H1 (cell line): ENCODE data around the gene LRRC49. TPM values are rescaled to one million over a fixed set of nuclear protein-coding genes. Genes with fewer than 3 reads are reported as not detected.

Source experiments
- CTCF ChIA-PET: fragments of 300-600 bp; sonication (Branson Sonifier 250); formaldehyde crosslinking; loops from one replicate; lab custom pipeline; 2021; ENCODE audit not compliant: partially characterized antibody; lab: Charles Lee
- POLR2A ChIA-PET: fragments of 300-600 bp; sonication (Branson Sonifier 250); formaldehyde crosslinking; loops from one replicate; lab custom pipeline; 2021; ENCODE audit warnings: inconsistent platforms; ENCODE audit not compliant: partially characterized antibody; lab: Charles Lee
- DNase-seq, 2 experiments: peaks; one replicate each; pipeline versions ENCODE4 v3.0.0 to v3.0.0-alpha.2; 2010 to 2022; ENCODE audit warnings: low spot score in 2 of 2, low read depth in 1 of 2, mixed read lengths in 1 of 2
- FAIRE-seq: peaks from 2 replicates; lab custom pipeline; 2011; peaks lifted over from hg19 to GRCh38; lab: Jason Lieb, UNC
- H2AFZ ChIP-seq: 2 replicates; pipeline ENCODE4 v1.8.1; 2012; ENCODE audit warnings: low read length, inconsistent platforms
- H2AK5ac ChIP-seq: 2 replicates; pipeline ENCODE4 v1.6.1; 2013; ENCODE audit warnings: low read depth, low read length
- H2BK120ac ChIP-seq: replicated peaks from 2 replicates; pipeline ENCODE3; 2013; ENCODE audit warnings: low read depth, low read length, inconsistent platforms
- H2BK12ac ChIP-seq: 2 replicates; pipeline ENCODE4 v1.6.1; 2013; ENCODE audit warnings: low read depth, low read length
- H2BK15ac ChIP-seq: 2 replicates; pipeline ENCODE4 v1.6.1; 2013; ENCODE audit warnings: low read length
- H2BK20ac ChIP-seq: 2 replicates; pipeline ENCODE4 v1.6.1; 2013; ENCODE audit warnings: low read length
- H2BK5ac ChIP-seq: 2 replicates; pipeline ENCODE4 v1.6.1; 2013; ENCODE audit warnings: low read depth, low read length
- H3K14ac ChIP-seq: 2 replicates; pipeline ENCODE4 v1.6.1; 2013; ENCODE audit warnings: inconsistent platforms; ENCODE audit not compliant: insufficient read length
- H3K18ac ChIP-seq: 2 replicates; pipeline ENCODE4 v1.6.1; 2013; ENCODE audit warnings: low read length; ENCODE audit errors: extremely low read depth
- H3K23ac ChIP-seq: 2 replicates; pipeline ENCODE4 v1.6.1; 2013; ENCODE audit warnings: inconsistent platforms; ENCODE audit not compliant: insufficient read length
- H3K23me2 ChIP-seq: 2 replicates; pipeline ENCODE4 v1.6.1; 2013; ENCODE audit warnings: low read depth, low read length
- H3K27ac ChIP-seq: 2 replicates; pipeline ENCODE4 v1.6.1; 2011; ENCODE audit warnings: low read depth, low read length, inconsistent platforms
- H3K27me3 ChIP-seq, 4 experiments: replicated peaks in 1 of 4; 1 replicate in 1 of 4; 2 replicates in 3 of 4; pipeline versions ENCODE4 v1.6.1 to v1.8.1; 2011 to 2013; ENCODE audit warnings: low read length in 3 of 4, mild to moderate bottlenecking in 3 of 4, inconsistent platforms in 2 of 4, mixed read lengths in 2 of 4, moderate library complexity in 1 of 4; ENCODE audit not compliant: control insufficient read depth in 3 of 4, insufficient read depth in 3 of 4; ENCODE audit errors: extremely low read depth in 1 of 4
- H3K36me3 ChIP-seq, 4 experiments: 2 replicates each; pipeline versions ENCODE4 v1.6.1 to v1.8.1; 2011 to 2013; ENCODE audit warnings: mild to moderate bottlenecking in 4 of 4, low read length in 3 of 4, moderate library complexity in 2 of 4, control low read depth in 1 of 4, inconsistent platforms in 1 of 4; ENCODE audit not compliant: insufficient read depth in 4 of 4, control insufficient read depth in 2 of 4
- H3K4ac ChIP-seq: replicated peaks from 2 replicates; pipeline ENCODE3; 2013; ENCODE audit warnings: low read length, low read depth, mixed read lengths, inconsistent platforms; ENCODE audit not compliant: insufficient read length
- H3K4me1 ChIP-seq, 4 experiments: replicated peaks in 1 of 4; 1 replicate in 1 of 4; 2 replicates in 3 of 4; pipeline versions ENCODE4 v1.6.1 to v1.8.1; 2011 to 2013; ENCODE audit warnings: low read length in 3 of 4, inconsistent platforms in 2 of 4, mixed read lengths in 1 of 4; ENCODE audit not compliant: insufficient read depth in 4 of 4, control insufficient read depth in 3 of 4
- H3K4me2 ChIP-seq, 2 experiments: 2 replicates each; pipeline versions ENCODE4 v1.6.1 to v1.8.1; 2011 to 2013; ENCODE audit warnings: low read depth in 2 of 2, low read length in 2 of 2, control low read depth in 1 of 2, inconsistent platforms in 1 of 2, mild to moderate bottlenecking in 1 of 2; ENCODE audit not compliant: insufficient read depth in 1 of 2
- H3K4me3 ChIP-seq, 4 experiments: fragments of 200-600, 300-600 bp in 1 of 4; sonication (generic), shearing (Covaris generic), sonication (Bioruptor Twin) in 1 of 4; 2 replicates each; pipeline versions ENCODE4 v1.5.1 to v1.8.1; 2011 to 2016; ENCODE audit warnings: low read length in 4 of 4, low read depth in 3 of 4, control low read depth in 2 of 4, inconsistent platforms in 2 of 4, mild to moderate bottlenecking in 2 of 4, mixed read lengths in 1 of 4, moderate library complexity in 1 of 4; ENCODE audit not compliant: insufficient read depth in 2 of 4; ENCODE audit errors: extremely low read depth in 1 of 4
- H3K56ac ChIP-seq: replicated peaks from 2 replicates; pipeline ENCODE3; 2013; ENCODE audit warnings: low read depth, mild to moderate bottlenecking, mixed read lengths, low read length, inconsistent platforms; ENCODE audit not compliant: insufficient read length
- H3K79me1 ChIP-seq: 2 replicates; pipeline ENCODE4 v1.6.1; 2013; ENCODE audit warnings: low read depth, low read length, control low read depth
- H3K79me2 ChIP-seq, 2 experiments: 2 replicates each; pipeline versions ENCODE4 v1.6.1 to v1.8.1; 2012 to 2013; ENCODE audit warnings: low read length in 2 of 2, mild to moderate bottlenecking in 2 of 2, inconsistent platforms in 1 of 2; ENCODE audit not compliant: insufficient read depth in 2 of 2, control insufficient read depth in 1 of 2
- H3K9ac ChIP-seq, 4 experiments: replicated peaks in 1 of 4; 1 replicate in 1 of 4; 2 replicates in 3 of 4; pipeline versions ENCODE4 v1.6.1 to v1.8.1; 2011 to 2013; ENCODE audit warnings: low read depth in 3 of 4, low read length in 3 of 4, control low read depth in 2 of 4, mild to moderate bottlenecking in 2 of 4, moderate library complexity in 2 of 4, inconsistent platforms in 1 of 4; ENCODE audit errors: extremely low read depth in 1 of 4
- H3K9me3 ChIP-seq, 2 experiments: 2 replicates each; pipeline versions ENCODE4 v1.6.1 to v1.8.1; 2012 to 2013; ENCODE audit warnings: mild to moderate bottlenecking in 2 of 2, moderate library complexity in 2 of 2, control low read depth in 1 of 2, inconsistent platforms in 1 of 2, low read depth in 1 of 2, low read length in 1 of 2, mixed read lengths in 1 of 2; ENCODE audit not compliant: insufficient read depth in 2 of 2
- H4K20me1 ChIP-seq, 2 experiments: replicated peaks in 1 of 2; 2 replicates each; pipeline versions ENCODE3 to v1.8.1; 2011 to 2013; ENCODE audit warnings: inconsistent platforms in 2 of 2, low read length in 2 of 2, mild to moderate bottlenecking in 1 of 2; ENCODE audit not compliant: insufficient read depth in 2 of 2, control insufficient read depth in 1 of 2
- H4K5ac ChIP-seq: 2 replicates; pipeline ENCODE4 v1.6.1; 2013; ENCODE audit warnings: low read length, low read depth, mixed read lengths, inconsistent platforms; ENCODE audit not compliant: insufficient read length
- H4K8ac ChIP-seq: 2 replicates; pipeline ENCODE4 v1.8.0; 2013; ENCODE audit warnings: mild to moderate bottlenecking, moderate library complexity, low read length, inconsistent platforms; ENCODE audit not compliant: insufficient read depth; ENCODE audit errors: extremely low read depth
- H4K91ac ChIP-seq: replicated peaks from 2 replicates; pipeline ENCODE3; 2013; ENCODE audit warnings: low read length, mixed read lengths, inconsistent platforms; ENCODE audit not compliant: insufficient read length
- ASH2L ChIP-seq: fragments of 200-600, 300-600 bp; sonication (generic); IDR thresholded peaks from one replicate; pipeline ENCODE4 v1.7.1; 2017; ENCODE audit warnings: low read length
- BACH1 ChIP-seq: IDR thresholded peaks from 2 replicates; pipeline ENCODE4 v1.6.1; 2012; ENCODE audit warnings: low read length, improper control_type of control experiment
- GTF2F1 ChIP-seq: IDR thresholded peaks from 2 replicates; pipeline ENCODE4 v1.6.1; 2012; ENCODE audit warnings: low read depth, low read length, improper control_type of control experiment, borderline replicate concordance
- JUND ChIP-seq: IDR thresholded peaks from 2 replicates; pipeline ENCODE4 v1.6.1; 2011; ENCODE audit warnings: mild to moderate bottlenecking, improper control_type of control experiment, low read length
- NRF1 ChIP-seq: IDR thresholded peaks from 2 replicates; pipeline ENCODE4 v1.6.1; 2011; ENCODE audit warnings: mild to moderate bottlenecking, low read depth, low read length, improper control_type of control experiment
- PHF8 ChIP-seq: fragments of 200-600 bp; sonication (generic); conservative IDR thresholded peaks from 2 replicates; pipeline ENCODE4 v1.7.1; 2012; ENCODE audit warnings: low read depth, mild to moderate bottlenecking, inconsistent platforms, low read length, moderate library complexity
- SP2 ChIP-seq: IDR thresholded peaks from 2 replicates; pipeline ENCODE4 v1.6.1; 2012; ENCODE audit warnings: mild to moderate bottlenecking, low read length, inconsistent platforms
- TEAD4 ChIP-seq: IDR thresholded peaks from 2 replicates; pipeline ENCODE4 v1.6.1; 2012; ENCODE audit warnings: low read depth, low read length, inconsistent platforms, mixed read lengths
- USF2 ChIP-seq: IDR thresholded peaks from 2 replicates; pipeline ENCODE4 v1.6.1; 2011; ENCODE audit warnings: low read length, improper control_type of control experiment
- WGBS, 2 experiments: shearing (Covaris generic) in 1 of 2; methylation state at CpG; one replicate each; pipeline versions ENCODE4 v1.1.6 to v1.1.7; 2013 to 2015; ENCODE audit warnings: low lambda C conversion rate in 2 of 2, mixed read lengths in 2 of 2, inconsistent platforms in 1 of 2, low coverage in 1 of 2, missing lambda C conversion rate in 1 of 2; ENCODE audit not compliant: insufficient replicate concordance in 2 of 2, insufficient coverage in 1 of 2, insufficient read length in 1 of 2; ENCODE audit errors: extremely low coverage in 1 of 2, missing lambda C conversion rate in 1 of 2; 5-methylcytosine and 5-hydroxymethylcytosine counted together
- polyA plus RNA-seq, 7 experiments: library from polyadenylated mRNA; depleted of rRNA in 3 of 7; stranded (reverse) in 5 of 7; unstranded in 2 of 7; fragments of >200 nt in 5 of 7; fragments of 200-250 nt in 2 of 7; gene quantifications; 1 replicate in 5 of 7; 2 replicates in 1 of 7; 4 replicates in 1 of 7; pipeline versions ENCODE4 v1.2.1 to v1.2.3, GENCODE V29; 2011 to 2013; ENCODE audit warnings: missing spikeins in 2 of 7, mixed read lengths in 2 of 7
- total RNA-seq: library from RNA; stranded (reverse); fragmentation: NEBNext Ultra II Directional; extraction: Animal tissue kit (Norgen Biotek cat#: 25700); gene quantifications from 2 replicates; pipeline ENCODE4 v1.2.1, GENCODE V29; 2021
- TF ChIP-seq, protein P1 (sequence below): IDR thresholded peaks from 2 replicates; pipeline ENCODE4 v1.6.1; 2012; ENCODE audit warnings: inconsistent platforms
- TF ChIP-seq, protein P2 (sequence below): IDR thresholded peaks from 2 replicates; pipeline ENCODE4 v1.6.1; 2012; ENCODE audit warnings: inconsistent platforms
- TF ChIP-seq, protein P3 (sequence below): IDR thresholded peaks from 2 replicates; pipeline ENCODE4 v1.6.1; 2011; ENCODE audit warnings: low read depth, mild to moderate bottlenecking, low read length; ENCODE audit not compliant: insufficient read depth

Gene LRRC49
- total and polyA plus RNA-seq, 2 of the 8 experiments (the other 6 are each of a cell fraction or from before 2014, with no cell fraction given) = 5.0 to 10.4 TPM

DNA sequence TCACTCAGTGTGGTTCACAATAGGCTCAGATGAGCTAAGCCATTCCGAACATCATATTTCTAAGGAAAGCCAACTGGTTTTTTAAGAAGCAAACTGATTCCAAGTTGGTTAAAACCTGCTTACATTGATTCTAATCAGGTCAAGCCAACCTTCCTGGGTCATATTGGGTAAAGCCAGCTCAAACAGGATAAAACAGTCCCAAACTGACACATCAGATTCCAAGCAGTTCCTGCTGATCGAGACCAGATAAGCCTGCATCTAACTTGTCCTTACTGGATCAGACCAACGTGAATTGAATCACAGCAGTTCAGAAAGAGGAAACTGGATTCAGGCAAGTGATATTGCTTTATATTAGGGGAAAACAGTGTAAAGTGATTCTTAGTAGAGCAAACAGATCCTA lies 204.1 kb downstream of the LRRC49 start:
- Histone ChIP-seq H3K4me1 (no peaks in the 10 kb centered on the region), H4K20me1 (no peaks in the 10 kb centered on the region), H3K79me1 (no peaks in the 10 kb centered on the region), H2BK5ac (no peak overlapping the region), H2BK15ac (no peak overlapping the region), H3K27me3 (peaks cover 0 to 1% (median 0%) of the 10 kb centered on the region in 4 experiments; a peak in 4 of 7 replicates), H3K23ac (no peak overlapping the region), H3K79me2 (no peaks in the 10 kb centered on the region), H4K5ac (no peak overlapping the region), H3K4me3 (no peak overlapping the region), H2AFZ (no peak overlapping the region; the same call in 1 of the 2 replicates), H2BK120ac (no peak overlapping the region), H2AK5ac (no peak overlapping the region), H3K14ac (no peak overlapping the region), H3K23me2 (no peaks in the 10 kb centered on the region), H3K4ac (no peak overlapping the region), H3K18ac (no peak overlapping the region), H3K36me3 (no peaks in the 10 kb centered on the region), H2BK12ac (no peak overlapping the region), H3K9me3 (no peaks in the 10 kb centered on the region), H3K4me2 (no peak overlapping the region), H3K9ac (no peak overlapping the region), H4K91ac (no peak overlapping the region), H3K56ac (no peak overlapping the region), H4K8ac (no peak overlapping the region), H2BK20ac (no peak overlapping the region), H3K27ac (no peak overlapping the region)
- WGBS, 2 experiments = 89% methylated on average over 3 of the region's 3 CpGs; no CpG with 5 or more reads in 1 of the 2 experiments
- CTCF ChIA-PET = interaction anchor here (0.7 kb wide), 1 partner anchor 57 kb away, joined by 4 read pairs; no protein-coding TSS in a partner anchor
- DNase-seq = peak in 1 of 2 experiments; percentile 11
- POLR2A ChIA-PET = no interaction called here
- no peak for FAIRE-seq
- TF ChIP-seq SP2 (no peak), PHF8 (no peak), NRF1 (no peak), GTF2F1 (no peak), JUND (no peak), ASH2L (no peak), TEAD4 (no peak), BACH1 (no peak), USF2 (no peak)
- TF ChIP-seq, protein P1, sequence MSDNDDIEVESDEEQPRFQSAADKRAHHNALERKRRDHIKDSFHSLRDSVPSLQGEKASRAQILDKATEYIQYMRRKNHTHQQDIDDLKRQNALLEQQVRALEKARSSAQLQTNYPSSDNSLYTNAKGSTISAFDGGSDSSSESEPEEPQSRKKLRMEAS = no peak
- TF ChIP-seq, protein P2, sequence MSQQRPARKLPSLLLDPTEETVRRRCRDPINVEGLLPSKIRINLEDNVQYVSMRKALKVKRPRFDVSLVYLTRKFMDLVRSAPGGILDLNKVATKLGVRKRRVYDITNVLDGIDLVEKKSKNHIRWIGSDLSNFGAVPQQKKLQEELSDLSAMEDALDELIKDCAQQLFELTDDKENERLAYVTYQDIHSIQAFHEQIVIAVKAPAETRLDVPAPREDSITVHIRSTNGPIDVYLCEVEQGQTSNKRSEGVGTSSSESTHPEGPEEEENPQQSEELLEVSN = no peak
- TF ChIP-seq, protein P3, sequence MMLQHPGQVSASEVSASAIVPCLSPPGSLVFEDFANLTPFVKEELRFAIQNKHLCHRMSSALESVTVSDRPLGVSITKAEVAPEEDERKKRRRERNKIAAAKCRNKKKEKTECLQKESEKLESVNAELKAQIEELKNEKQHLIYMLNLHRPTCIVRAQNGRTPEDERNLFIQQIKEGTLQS = no peak
